ENCODE measurements around the gene ELFN1.

DNA sequence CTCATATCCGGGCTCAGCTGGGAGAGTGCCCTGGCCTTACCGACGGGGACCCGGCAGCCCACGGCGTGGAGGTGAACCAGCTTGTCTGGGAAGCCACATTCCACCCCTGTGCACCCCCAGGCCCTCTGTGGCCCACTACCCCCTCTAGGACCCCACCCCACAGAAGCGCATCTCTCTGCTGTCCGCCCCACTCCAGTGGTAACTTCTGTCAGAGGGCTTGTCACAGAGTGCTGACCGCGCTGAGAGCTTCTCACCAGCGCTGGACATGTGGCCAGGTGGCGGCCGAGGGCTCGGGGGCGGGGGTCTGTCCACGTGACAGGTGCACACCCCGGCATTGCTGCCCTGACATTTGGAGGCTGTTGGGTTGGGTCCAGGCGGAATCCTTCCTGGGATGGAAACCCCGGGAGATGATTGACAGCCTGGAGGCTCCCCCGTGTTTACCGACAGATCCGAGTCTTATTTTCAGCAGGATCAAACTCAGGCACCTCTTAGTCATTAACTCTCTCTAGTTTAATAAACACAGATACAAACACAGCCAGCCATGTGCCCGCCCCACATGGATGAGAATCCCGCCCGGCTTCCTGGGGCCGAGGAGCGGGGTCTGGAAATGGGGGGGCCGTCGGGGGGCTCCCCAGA is 5.1 kb downstream of the ELFN1 start:
- TF ChIP-seq, protein P1, sequence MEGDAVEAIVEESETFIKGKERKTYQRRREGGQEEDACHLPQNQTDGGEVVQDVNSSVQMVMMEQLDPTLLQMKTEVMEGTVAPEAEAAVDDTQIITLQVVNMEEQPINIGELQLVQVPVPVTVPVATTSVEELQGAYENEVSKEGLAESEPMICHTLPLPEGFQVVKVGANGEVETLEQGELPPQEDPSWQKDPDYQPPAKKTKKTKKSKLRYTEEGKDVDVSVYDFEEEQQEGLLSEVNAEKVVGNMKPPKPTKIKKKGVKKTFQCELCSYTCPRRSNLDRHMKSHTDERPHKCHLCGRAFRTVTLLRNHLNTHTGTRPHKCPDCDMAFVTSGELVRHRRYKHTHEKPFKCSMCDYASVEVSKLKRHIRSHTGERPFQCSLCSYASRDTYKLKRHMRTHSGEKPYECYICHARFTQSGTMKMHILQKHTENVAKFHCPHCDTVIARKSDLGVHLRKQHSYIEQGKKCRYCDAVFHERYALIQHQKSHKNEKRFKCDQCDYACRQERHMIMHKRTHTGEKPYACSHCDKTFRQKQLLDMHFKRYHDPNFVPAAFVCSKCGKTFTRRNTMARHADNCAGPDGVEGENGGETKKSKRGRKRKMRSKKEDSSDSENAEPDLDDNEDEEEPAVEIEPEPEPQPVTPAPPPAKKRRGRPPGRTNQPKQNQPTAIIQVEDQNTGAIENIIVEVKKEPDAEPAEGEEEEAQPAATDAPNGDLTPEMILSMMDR (IDR thresholded peaks at IDR 0.05), result no peak
- no peak for TF ChIP-seq POLR2AphosphoS5 (IDR thresholded peaks at IDR 0.05)
- no peak for TF ChIP-seq POLR2A (IDR thresholded peaks at IDR 0.05)

All from gastroesophageal sphincter (tissue), 3 donors.